NCI-H2029 (cell line): ENCODE data around the gene PIK3C2B.
A peak's percentile ranks its signal among the peaks of the same experiment; 100 is the strongest.

ENCODE experiments used
- DNase-seq: peaks from one replicate; lab custom pipeline; 2025; lab: John Stamatoyannopoulos, UW

Gene PIK3C2B

GRCh38 chr1:204461331-204462228, 33.0 kb downstream of the PIK3C2B start:
- no peak for DNase-seq

- DNase-seq: no peak
Observed at GRCh38 chr1:204460346-204460745, 34.3 kb downstream of the PIK3C2B start.

GRCh38 chr1:204459706-204460105, 34.9 kb downstream of the PIK3C2B start:
- no peak for DNase-seq

GRCh38 chr1:204457666-204458065, 36.9 kb downstream of the PIK3C2B start:
- no peak for DNase-seq

GRCh38 chr1:204456826-204457442, 37.7 kb downstream of the PIK3C2B start:
- DNase-seq: no peak

GRCh38 chr1:204455831-204456145, 38.8 kb downstream of the PIK3C2B start:
- no peak for DNase-seq

GRCh38 chr1:204455063-204455830, 39.4 kb downstream of the PIK3C2B start:
- no peak for DNase-seq

GRCh38 chr1:204454476-204454875, 40.1 kb downstream of the PIK3C2B start:
- no peak for DNase-seq

- DNase-seq: no peak
Observed at GRCh38 chr1:204453141-204453772, 41.3 kb downstream of the PIK3C2B start.

GRCh38 chr1:204451352-204452124, 43.1 kb downstream of the PIK3C2B start:
- DNase-seq: no peak

- no peak for DNase-seq
Observed at GRCh38 chr1:204450461-204451257, 43.9 kb downstream of the PIK3C2B start.

GRCh38 chr1:204449678-204450280, 44.8 kb downstream of the PIK3C2B start:
- no peak for DNase-seq

GRCh38 chr1:204448991-204449677, 45.5 kb downstream of the PIK3C2B start:
- no peak for DNase-seq

- no peak for DNase-seq
Observed at GRCh38 chr1:204448344-204448964, 46.2 kb downstream of the PIK3C2B start.

- no peak for DNase-seq
Observed at GRCh38 chr1:204447736-204448135, 46.9 kb downstream of the PIK3C2B start.

- no peak for DNase-seq
Observed at GRCh38 chr1:204447190-204447589, 47.4 kb downstream of the PIK3C2B start.

GRCh38 chr1:204446413-204447111, 48.0 kb downstream of the PIK3C2B start:
- DNase-seq: peak; percentile 80

- no peak for DNase-seq
Observed at GRCh38 chr1:204445860-204446412, 48.7 kb downstream of the PIK3C2B start.
